NCI-H748 (cell line): ENCODE measurements around the gene GRAMD1B.

Source experiments
- DNase-seq: peaks from one replicate; lab custom pipeline; 2025; ENCODE audit not compliant: unreplicated experiment; lab: John Stamatoyannopoulos, UW

The GRAMD1B gene

DNA sequence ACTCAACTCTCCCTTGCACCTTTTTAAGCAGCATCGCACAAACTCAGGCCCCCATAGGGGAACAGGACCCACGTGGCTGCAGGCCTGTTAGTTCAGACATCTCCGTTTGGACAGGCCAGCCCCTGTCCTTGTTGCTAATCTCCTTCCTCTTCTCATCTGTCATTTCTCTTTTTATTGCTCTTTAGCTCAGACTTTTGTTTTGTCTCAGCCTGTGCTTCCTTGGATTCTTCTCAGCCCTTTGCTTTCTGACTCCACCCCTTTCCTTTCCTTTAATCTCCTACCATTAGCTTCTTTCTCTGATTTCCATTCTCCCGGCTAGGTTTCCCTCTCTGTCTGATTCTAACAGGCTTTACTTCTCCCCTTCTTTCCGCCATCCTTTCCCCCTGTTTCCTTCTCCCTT is 155.6 kb downstream of the GRAMD1B start:
- no peak for DNase-seq

DNA sequence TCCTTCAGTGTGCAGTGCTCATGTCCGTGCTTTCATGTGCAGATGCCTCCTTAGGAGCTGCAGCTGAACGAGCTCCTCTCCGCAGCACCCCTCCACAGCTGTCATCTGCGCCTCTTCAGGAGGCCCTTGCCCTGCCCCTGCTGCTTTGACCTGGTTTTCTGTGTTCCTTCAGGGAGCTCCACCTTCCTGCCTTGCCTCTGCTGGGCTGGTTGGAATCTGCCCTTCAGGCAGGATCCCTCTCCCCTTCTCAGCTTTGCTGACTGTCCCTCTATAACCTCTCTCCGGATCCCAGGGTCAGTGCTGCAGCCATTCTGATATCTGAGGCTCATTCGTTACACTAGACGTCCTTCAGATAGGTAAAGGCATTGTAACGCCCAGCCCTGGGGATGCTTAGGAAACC is 156.5 kb downstream of the GRAMD1B start:
- no peak for DNase-seq

DNA sequence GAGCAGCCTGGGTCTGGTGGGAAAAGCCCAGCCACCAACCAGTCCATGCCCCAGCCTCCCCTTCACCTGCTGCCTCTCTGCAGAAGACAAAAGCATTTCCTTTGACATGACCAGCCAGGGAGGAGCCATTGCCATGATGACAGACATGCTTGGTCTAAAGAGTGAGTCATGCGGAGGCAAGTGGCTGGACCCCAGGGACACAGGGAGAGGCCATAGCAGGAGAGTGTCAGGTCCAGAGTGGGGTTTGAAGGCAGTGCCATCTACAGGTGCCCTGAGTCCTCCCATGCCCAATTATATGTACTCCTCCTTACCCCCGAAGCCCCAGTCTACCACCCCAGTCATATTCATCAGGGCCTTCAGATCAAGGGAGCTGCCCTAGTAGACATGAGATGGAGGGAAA is 157.0 kb downstream of the GRAMD1B start:
- no peak for DNase-seq

DNA sequence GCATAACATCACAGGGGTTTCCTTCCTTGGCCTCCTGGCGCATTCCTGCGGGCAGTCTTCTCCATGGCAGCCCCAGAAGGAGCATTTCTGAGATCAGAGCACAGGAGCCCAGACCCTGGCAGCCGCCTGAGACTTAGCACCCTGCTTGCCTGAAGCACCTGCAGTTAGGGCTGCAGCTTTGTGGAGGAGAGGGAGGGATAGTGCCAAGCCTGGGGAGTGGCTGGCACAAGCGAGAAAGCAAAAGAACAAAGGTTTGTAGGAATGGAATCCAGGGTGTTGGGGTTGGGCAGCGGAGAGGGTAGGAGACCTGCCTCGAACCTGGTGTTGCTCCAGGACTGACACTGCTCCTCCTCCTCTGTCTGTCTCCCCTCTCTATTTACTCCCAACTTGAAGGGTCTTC is 157.5 kb downstream of the GRAMD1B start:
- DNase-seq, result no peak

DNA sequence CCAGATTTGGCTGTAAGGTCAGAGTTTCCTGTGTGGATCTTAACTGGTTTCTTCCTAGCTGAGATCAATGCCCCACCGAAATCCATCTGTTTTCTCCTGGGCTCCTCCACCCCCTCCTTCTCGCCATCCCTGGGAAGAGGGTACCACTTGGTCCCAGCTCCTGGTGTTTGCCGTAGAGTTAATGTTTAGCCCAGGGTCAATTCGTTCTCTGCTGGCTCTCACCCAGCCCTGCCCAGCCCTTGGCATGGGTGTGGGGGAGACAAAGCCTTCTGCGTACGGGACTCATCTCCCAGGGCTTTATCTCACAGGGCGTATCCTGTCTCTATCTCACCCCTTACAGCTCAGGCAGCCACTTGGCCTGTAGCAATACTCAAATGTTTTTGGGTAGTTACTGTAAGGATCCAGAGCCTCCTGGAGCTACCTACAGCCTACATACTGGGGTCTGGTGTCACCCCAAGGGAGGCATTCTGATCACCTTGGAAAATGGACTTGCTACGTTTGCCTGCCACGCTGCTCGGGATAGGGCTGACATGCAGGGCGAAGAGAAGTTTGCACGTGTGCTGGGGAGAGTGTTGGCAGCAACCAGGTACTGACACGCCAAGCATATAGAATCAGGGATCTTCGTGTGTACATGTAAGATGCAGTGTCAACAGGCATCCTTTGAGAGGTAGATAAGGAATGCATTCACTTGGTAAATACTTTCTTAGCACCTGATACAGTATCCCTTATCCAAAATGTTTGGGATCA is 158.2 kb downstream of the GRAMD1B start:
- no peak for DNase-seq

DNA sequence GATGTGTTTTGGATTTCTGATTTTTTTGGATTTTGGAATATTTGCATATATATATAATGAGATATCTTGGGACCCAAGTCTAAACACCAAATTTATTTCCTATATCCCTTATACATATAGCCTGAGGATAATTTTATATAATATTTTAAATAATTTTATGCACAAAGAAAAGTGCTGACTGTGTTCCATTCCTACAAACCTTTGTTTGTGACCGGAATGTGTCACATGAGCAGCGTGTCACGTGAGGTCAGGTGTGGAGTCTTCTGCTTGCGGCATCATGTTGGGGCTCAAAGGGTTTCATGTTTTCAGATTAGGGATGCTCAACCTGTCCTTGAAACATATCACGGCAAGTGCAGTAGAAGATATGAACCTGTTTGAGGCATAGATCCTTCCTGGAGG is 158.8 kb downstream of the GRAMD1B start:
- DNase-seq, result no peak

DNA sequence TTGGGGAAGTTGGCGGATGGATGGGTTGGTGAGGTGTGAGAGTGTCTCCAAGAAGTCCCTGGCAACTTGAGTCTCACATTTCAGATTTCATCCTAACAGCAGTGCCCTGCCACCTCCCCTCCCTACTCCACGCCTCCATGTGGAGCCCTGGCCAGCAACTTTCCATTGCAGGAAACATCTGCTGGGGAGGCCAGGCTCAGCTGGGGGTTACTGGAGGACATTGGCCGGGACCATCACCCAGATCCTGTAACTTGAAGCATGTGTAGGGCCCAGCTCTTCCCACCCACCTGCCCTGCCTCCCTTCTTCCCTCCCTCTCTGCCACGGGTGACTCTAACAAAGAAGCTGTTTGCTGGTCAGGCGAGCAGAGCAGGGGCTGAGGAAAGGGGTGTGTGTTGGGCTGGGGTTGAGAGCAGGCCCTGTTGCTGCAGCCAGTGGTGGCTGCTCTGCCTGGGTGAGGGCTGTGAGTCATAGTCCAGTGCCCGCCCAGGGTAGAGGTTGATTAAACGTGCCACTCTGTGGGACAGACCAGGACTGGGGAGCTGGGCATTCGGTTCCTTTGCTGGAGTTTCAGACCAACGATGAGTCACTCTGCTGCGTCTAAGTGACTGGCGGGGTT is 160.3 kb downstream of the GRAMD1B start:
- DNase-seq, result no peak

DNA sequence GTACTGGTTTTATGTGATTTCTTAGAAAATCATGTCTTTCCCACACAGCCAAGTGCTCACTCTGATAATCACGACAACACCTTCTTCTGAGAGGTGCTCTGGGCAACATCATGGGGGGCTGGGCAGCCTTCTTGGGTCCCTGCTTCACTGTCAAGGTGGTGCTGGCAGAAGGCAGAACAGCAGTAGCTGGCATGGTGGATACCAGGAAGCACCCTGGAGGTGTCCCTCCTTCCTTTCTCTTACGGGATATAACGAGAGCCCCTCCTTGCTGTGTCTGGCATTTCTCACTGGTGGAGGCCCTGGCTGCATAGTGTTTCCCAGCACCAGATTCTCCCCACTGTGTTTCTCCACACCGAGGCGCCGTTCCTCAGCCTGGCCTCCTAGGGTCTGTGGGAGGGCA is 163.5 kb downstream of the GRAMD1B start:
- no peak for DNase-seq

DNA sequence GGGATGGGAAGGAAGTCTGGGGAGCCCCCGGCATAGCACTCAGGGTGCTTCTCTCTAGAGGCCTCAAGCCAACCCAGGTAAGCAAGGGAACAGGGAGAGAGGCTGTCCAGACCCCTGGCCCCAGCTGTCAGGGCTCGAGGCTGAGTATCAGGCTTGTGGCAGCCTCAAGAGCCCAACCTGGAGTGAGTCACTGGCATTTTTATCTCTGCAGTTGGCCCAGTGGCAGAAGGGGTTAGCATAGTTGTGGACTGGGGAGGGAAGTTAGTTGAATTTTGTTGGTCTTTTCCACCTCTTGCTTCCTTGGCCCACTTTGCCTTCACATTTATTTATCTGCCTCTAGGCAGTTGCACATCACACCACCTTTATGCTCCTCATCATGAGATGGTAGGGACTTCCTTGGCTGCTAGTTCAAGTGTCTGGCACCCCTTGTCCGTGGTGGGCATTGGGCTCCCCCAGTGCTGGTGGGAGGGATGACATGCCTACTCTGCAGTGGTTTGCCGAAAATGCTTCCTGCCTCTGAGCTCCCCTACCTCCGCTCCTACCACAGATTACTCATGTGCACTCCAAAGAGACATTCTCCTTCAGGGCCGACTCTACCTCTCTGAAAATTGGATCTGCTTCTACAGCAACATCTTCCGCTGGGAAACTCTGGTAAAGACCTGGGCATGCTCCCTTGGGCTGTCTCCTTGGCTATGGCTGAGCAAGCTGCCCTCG is 164.3 kb downstream of the GRAMD1B start:
- DNase-seq, result no peak

DNA sequence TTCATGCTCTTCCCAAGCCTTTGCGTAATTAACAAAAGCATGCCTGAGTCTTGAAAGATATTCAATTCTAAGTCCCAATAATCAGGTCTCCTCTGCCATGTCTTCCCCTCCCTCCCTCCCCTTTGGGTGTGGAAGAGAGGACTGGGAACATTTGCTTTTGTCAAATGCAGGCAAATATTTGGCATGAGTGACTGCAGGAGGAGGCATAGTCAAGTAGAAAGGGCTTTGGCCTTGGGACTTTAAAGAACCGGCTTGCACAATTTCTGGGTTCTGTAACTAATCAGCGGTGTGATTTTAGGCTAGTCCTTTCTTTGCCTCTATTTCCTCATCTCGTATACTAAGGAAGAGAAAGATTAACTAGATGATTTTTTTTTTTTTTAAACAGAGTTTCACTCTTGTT is 164.9 kb downstream of the GRAMD1B start:
- DNase-seq, result no peak

DNA sequence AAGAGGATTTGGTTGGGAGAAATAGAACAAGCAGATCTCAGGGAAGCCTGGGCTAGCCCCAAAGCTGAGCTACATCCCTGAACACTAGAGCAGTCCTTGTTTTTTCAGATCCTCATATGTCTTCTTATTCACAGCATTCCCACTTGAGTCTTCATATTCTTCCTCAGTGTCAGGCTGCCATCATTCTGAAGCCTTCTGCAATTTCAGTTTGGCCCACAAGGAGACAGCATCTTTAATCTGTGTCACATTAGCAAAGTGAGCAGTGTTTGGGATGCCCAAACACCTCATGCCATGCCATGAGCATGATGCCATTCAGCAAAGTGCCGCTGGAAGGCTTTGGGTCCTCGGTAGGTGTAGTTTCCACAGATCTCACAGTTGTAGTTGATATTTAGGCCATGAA is 167.8 kb downstream of the GRAMD1B start:
- DNase-seq, result no peak

DNA sequence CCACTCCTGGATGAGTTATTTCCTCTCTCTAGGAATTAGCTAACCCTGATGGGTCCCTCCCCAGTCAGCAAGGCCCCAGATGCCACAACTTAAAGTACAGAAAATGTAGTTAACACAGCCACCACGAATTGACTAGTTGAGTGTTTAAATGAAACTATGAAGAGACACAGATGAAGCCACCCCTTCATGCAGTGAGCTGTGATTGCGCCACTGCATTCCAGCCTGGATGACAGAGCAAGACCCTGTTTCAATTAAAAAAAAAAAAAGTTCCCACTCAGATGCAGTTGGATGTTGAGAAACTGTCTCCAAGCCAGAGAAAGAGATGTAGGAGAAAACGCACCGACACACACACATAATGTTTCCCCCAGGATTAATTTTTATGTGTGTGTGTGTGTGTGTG is 171.1 kb downstream of the GRAMD1B start:
- no peak for DNase-seq

DNA sequence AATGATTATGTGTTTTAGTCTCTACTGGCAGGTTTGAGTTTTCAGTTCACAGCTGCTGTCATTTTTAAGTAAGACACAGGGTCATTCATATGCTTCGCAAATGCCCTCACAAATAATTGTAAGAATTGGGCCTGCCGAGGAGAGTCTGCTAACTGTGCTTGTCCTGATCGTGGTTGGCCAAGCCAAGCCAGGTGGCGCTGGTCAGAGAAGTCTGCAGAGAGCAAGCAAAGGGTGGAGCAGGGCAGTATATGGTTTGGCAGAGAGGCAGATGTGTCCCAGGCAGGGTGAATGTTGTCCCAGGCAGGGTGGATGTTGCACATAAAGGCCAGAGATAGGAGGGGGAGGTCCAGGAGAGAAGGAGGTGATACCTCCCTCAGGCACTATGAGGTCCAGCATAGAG is 171.7 kb downstream of the GRAMD1B start:
- DNase-seq, result no peak

DNA sequence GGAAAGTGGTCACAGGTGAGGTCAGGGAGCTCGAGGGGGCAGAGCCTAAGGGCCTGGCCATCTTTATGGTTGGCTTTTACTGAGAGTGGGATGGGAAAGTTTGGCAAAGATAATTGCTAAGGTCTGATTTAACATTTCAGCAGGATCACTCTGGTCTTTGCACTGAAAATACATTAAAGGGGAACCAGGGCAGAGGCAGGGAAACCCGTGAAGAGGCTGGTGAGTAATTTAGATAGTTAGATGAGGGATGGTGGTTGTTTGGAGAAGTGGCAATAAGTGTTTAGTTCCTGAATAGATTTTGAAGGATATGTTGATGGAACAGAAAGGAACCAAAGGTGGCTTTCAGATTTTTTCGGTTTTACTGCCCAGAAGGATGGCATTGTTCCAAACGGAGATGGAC is 173.6 kb downstream of the GRAMD1B start:
- no peak for DNase-seq

DNA sequence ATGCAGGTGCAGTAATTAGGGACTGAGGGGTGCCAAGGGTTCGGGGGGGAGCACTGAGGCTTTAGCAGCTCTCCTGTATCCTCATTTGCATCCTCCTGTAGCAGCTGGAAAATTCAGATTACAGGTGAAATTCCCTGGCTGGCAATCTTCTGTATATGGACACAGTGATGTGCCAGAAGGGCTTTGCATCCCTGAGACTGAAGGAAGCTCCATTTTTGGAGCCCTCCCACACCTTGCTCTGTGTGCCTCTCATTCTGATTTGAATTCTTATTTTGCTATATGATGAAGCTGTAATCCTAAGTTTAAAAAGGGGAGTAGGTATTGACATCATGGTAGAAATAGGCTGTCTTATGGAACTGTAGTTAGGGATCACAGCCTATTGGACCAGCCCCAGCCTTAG is 177.7 kb downstream of the GRAMD1B start:
- DNase-seq, result no peak

DNA sequence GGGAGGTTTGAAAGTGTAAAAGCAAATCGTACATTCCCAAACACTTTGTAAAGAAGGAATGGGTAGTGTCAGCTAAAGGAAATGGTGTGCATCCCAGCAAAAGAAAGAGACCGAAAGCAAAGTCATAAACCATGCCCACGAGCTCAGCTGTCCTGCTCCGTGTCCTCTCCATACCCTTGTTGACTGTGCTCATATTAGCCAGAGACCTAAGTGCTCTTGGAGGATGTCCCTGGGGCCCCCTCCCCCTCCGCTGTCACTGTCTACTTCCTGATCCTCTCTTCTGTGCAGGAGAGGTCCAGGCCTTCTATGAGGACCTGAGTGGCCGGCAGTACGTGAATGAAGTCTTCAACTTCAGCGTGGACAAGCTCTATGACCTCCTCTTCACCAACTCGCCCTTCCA is 178.3 kb downstream of the GRAMD1B start:
- no peak for DNase-seq

DNA sequence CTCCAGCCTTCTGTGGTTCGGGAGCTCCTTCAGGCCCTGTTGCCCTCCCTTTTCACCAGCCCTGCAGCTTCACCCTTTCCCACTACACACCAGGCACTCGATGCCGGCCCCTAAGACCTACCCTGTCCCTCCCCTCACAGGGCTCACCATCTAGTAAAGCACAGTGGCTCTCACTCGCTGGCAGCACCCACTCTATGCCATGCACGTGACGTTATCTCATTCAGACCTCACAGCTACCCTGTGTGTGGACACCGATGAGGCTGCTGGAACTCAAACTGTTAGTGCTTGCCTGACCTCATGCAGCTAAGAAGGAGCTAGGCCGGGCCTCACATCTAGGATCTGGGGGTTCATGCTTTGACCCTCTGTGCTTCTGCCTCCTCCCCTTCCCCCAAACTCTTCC is 178.9 kb downstream of the GRAMD1B start:
- DNase-seq, result no peak

DNA sequence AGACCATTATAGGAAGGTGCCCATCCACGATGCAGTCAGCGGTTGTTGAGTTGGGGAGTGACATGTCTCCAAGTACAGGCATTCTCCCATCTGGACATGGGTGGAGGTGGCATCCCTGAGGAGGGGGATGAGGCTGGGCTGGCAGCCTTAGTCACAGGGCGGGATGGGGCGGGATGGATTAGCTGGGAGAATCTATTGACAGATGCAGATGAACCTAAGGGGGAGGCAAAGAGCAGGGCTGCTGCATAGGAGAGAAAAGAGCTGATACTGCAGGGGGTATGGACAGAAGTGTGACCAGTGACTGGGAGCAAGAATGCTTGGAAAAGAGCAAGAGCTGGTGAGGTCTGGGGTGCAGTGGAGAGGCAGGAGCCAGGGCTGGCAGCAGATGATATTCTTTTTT is 181.6 kb downstream of the GRAMD1B start:
- no peak for DNase-seq

DNA sequence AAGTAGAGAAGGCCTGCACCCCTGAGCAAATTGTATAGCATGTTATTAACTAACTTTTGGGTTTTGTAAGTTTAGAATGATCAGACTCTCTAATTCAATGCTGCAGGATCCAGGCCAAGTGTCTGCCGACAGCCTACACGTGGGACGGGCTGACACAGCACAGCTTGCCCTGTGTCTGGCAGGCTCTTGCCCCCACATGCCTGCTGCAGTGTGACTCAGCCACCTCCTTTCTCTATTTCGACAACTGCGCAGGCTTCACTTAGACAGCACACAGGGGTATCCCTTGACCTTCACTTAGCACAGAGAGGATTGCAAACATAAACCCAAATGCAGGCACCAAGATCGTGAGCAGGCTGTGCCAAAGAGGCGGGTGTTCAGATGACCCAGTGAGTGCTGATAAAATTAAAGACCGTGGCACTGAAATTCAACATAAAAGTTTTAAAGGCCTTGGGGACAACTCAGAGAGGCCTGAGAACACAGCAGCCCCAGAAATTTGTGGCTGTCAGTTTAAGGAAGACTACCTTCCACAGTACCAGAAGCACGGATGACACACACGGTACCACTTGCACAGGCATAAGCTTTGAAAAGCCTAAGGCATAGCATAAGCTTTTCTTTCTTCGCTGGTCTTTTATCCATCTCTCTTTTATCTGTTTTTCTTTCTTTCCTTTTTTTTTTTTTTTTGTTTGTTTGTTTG is 186.6 kb downstream of the GRAMD1B start:
- no peak for DNase-seq

DNA sequence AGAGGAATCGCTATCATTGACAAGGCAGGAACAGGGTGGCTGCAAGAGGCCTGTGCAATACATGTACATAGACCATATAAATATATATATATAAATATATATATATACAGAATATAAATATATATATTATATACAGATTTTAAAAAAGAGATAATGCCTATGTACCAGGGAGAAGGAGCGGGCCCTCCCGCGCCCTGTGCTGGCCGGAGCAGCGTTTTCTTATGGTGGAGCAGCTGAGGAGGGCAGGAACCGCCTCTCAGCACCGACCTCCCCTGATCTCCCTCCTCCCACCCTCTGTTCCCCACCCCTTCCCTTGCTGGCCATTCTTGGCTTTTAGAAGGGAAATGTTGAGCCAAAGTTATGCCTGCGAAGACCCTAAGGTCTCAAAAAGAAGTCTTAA is 192.5 kb downstream of the GRAMD1B start:
- no peak for DNase-seq

DNA sequence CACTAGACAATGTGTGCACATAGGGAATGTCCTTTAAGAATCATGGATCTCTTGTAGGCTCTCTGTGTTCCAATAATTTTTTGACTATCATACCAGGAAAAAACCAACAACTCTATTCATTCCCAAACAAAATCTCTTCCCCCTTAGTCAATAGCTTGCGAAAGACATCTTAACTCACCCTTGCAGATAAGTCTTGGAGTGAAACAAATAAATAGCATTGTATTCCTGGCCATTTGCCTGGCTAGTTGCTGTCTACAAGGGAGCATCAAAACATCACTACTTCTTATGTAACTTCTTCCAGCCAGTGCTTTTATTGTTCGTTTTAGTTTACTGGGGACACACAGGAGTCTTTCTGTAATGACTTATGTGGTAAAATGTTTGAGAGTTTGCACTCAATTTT is 194.9 kb downstream of the GRAMD1B start:
- DNase-seq, result no peak
